Hindlimb muscle (tissue), 1 donor: ENCODE measurements around the gene BPI. TPM values are rescaled to one million over a fixed set of nuclear protein-coding genes. Genes with fewer than 3 reads are reported as not detected.
"Not testable (repeated sequence)": the region's sequence is repeated elsewhere in the genome, so short reads cannot be mapped to it uniquely, and the experiment has no call there.

Experiments used
- DNase-seq: peaks from one replicate; pipeline ENCODE4 v3.0.0-alpha.2; 2013
- polyA plus RNA-seq: library from polyadenylated mRNA; unstranded; fragments of 120-200 nt; gene quantifications from one replicate; pipeline ENCODE4 v1.2.1, GENCODE V29; 2013; ENCODE audit not compliant: insufficient read length

Gene BPI
- polyA plus RNA-seq, 1 donor, result 0.52 TPM

GRCh38 chr20:38372806-38373205 lies 68.8 kb downstream of the BPI start:
- DNase-seq, result no peak

GRCh38 chr20:38373231-38373867 lies 69.4 kb downstream of the BPI start:
- no peak for DNase-seq

- DNase-seq, result no peak
Measured at GRCh38 chr20:38373898-38374297, 69.9 kb downstream of the BPI start.

- no peak for DNase-seq
Measured at GRCh38 chr20:38377039-38377685, 73.2 kb downstream of the BPI start.

DNA sequence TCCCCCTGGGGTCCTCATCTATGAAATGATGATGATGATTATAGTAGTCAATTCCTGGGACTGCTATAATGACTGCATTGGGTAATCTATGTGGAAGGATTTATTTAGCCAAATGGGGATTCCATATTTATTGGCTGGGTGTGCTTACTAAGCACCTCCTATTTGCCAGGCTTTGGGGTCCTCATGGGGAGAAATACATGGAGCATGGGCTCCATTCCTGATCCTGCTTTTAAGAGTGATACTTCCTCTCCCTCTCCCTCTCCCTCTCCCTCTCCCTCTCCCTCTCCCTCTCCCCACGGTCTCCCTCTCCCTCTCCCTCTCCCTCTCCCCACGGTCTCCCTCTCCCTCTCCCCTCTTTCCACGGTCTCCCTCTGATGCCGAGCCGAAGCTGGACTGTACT lies 73.9 kb downstream of the BPI start:
- not testable (repeated sequence) for DNase-seq

GRCh38 chr20:38383147-38383546 lies 79.2 kb downstream of the BPI start:
- no peak for DNase-seq

DNA sequence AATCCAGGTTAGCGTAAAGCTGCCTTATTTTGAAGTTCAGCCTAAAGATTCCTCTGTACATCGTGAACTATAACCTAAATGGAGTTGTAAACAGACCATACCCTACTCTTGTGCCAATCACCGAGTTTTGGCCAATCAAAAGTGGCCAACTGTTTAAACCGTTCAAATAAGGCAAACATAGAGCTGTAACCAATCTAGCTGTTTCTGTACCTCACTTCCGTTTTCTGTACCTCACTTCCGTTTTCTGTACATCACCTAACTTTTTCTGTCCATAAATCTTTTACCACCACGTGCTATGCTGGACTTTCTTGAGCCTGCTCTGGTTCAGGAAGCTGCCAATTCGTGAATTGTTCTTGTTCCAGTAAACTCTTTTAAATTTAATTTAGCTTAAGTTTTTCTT lies 82.0 kb downstream of the BPI start:
- no peak for DNase-seq

DNA sequence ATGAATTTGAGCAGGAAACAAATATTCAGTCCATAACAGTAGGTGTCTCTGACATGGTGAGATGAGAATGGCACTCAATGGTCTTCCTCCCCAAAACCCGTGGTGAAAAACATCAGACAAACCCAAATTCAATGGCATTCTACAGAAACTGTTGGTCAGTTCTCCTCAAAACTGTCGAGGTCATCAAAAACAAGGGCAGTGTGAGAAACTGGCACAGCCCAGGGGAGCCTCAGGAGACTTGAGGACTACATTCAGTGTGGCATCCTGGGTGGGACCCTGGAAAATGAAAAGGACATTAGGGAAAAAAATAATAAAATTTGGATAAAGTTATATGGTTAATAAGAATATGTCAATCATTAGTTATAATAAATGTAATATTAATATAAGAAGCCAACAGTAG lies 82.9 kb downstream of the BPI start:
- no peak for DNase-seq

Other genes with a start within 250 kb of the BPI start
- gene TGM2, start 138.9 kb upstream of the BPI start, polyA plus RNA-seq, result 14.9 TPM
- 7.0 TPM for gene KIAA1755, start 43.4 kb upstream of the BPI start, polyA plus RNA-seq
- not detected for gene LBP, start 42.3 kb downstream of the BPI start, polyA plus RNA-seq
- 21.4 TPM for gene SNHG17, start 131.2 kb downstream of the BPI start, polyA plus RNA-seq
- 20.4 TPM for gene RALGAPB, start 168.7 kb downstream of the BPI start, polyA plus RNA-seq